ENCODE measurements around the gene ABHD2.

GRCh38 chr15:89088605-89089315 lies 504 bp downstream of the ABHD2 start:
- no peak for TF ChIP-seq CTCF (IDR thresholded peaks at IDR 0.05)
- no peak for TF ChIP-seq POLR2A (IDR thresholded peaks at IDR 0.05)
